ENCODE results near the gene KHDC1L.
A peak's percentile ranks its signal among the peaks of the same experiment; 100 is the strongest.
"Not testable (repeated sequence)": the region's sequence is repeated elsewhere in the genome, so short reads cannot be mapped to it uniquely, and the experiment has no call there.

KHDC1L gene, protein sequence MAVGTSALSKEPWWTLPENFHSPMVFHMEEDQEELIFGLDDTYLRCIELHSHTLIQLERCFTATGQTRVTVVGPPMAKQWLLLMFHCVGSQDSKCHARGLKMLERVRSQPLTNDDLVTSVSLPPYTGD

DNA sequence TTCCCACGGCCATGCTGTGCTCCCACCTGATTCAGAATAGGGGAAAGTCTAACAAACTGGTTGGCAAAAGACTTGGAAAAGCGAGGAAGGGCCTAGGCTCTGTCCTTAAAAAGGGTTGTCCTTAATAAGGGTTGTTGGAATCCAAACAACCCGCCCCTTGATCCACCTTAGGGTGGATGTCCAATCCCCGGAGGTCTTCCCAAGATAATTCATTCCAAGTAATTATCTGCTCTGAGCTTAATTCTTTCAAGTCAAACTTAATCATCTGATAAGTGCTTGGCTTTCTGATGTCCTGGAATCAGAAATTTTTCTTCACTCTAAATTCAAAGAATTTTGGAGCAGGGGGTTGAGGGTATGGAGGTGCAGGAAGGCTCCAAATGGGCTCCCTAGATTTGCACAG lies at the start of gene KHDC1L:
KHDC1L (minus strand) TSS at position 101 of the 400 bp plus-strand sequence; CDS start at position 13, 88 bp downstream.
- DNase-seq (ENCODE audit: low spot score), result no peak

DNA sequence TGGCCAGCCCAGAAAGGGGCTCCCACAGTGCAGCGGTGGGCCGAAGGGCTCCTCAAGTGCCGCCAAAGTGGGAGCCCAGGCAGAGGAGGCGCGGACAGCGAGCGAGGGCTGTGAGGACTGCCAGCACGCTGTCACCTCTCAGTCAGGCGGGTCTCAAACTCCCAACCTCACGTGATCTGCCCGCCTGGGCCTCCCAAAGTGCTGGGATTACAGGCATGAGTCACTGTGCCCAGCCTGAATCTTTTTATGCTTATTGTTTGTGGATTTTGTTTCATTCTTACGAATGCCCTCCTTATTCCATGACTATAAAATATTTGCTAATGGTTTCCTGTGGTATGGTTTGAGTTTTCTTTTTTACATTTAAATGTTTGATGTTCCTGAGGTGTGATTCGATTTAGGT lies 44.0 kb upstream of the KHDC1L start:
- DNase-seq (ENCODE audit: low spot score), result not testable (repeated sequence)

DNA sequence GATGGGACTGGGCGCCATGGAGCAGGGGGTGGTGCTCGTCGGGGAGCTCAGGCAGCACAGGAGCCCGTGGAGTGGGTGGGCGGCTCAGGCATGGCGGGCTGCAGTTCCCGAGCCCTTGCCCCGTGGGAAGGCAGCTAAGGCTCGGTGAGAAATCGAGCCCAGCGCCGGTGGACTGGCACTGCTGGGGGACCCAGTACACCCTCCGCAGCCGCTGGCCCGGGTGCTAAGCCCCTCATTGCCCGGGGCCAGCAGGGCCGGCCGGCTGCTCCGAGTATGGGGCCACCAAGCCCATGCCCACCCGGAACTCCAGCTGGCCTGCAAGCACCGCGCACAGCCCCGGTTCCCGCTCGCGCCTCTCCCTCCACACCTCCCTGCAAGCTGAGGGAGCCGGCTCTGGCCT lies 43.6 kb upstream of the KHDC1L start:
- not testable (repeated sequence) for DNase-seq (ENCODE audit: low spot score)

DNA sequence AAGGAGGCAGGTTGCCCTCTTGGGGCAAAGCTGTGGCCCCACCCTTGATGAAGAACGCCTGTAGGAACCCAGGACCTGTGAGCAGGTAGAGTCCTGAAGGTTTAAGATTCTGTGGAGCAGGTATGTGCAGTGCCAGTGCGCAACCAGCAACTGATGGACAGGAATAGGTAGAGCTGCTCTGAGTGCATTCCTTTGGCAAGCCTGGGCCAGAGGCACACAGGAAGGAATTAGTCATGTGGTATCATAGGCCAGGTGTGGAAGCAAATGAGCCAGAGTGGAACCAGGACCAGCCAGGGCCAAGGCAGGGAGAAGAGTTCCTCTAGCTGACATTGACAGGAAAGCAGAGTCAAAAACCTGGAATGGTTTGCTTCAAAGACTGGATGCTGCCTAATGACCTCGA lies 39.1 kb upstream of the KHDC1L start:
- DNase-seq (ENCODE audit: low spot score), result no peak

DNA sequence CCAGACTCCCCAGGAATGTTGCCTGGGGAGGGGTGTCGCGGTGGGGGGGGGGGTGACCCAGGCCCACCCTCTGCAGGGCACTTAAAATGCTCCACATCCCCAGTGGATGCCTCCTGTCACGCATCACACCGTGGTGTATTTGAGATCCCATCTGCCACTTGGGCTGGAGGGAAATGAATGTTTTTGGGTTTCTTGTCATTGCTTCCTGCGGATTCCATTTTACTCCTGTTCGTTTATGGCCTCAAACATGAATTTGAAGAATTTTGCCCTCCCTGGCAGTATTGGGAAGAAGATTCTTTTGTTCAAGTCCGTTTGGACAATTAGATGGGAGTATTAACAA lies 38.2 kb upstream of the KHDC1L start:
- no peak for DNase-seq (ENCODE audit: low spot score)

DNA sequence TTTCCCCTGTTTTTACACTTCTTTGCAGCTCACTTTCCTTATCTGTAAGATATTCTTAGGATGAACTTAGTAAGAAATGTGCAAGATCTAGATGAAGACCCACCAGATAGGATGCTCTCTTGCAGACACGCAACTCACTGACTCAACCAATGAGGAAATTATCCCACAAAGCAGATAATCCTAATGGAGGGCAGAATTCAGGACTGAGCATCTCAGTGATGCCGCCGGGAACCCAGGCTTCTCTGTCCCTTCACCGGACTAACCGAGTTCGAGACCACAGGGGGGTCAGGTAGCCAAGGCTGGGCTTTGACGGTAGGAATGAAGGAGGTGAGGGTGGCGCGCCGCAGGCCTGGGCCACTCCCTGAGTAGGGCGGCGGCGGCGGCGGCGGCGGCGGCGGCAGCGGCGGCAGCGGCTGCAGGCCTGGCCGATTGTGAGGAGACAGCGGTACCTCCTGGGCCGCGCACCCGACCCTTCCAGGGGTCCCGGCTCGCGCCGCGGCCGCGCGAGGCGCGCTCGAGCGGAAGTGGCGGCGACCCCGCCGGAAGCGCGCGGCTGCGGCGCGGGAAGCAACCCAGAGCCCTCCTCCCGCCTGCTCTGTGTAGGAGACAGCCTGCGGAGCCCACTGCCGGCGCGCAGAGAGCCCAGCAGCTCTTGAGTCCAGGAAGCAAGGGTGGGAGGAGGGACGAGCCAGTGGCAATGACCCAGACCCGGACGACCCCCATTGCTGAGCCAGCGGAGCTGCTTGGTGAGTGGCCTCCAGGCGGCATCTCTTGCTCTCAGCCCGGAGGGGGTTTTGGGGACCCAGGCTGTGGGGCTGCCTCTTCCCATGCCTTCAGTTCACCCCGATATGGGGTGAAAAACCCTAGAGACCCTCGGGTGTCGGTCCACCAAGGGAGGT lies 37.6 kb upstream of the KHDC1L start, which contains the start of gene KHDC1:
KHDC1 (minus strand) TSS at position 526 of the 899 bp plus-strand sequence. CDS start 20,679 bp downstream, outside the sequence.
- DNase-seq (ENCODE audit: low spot score), result peak; percentile 23

DNA sequence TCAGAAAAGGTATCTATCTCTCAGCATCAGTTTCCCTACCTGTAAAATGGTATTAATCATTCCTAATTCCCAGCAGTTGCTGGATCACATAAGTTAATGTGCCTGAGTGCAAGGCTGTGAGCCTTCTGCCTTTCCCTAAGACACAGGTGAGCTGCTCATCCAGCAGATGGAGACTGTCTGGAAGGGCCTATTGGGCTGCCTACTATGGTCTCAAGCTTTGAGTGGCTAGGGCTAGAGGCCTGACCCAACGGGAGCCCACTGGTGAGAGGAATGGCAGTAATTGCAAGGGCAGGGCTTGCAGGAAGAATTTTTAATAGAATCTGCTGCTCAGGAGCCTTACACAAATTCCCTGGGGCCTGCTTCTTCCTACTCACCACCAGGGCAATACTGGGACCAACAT lies 33.4 kb upstream of the KHDC1L start:
- no peak for DNase-seq (ENCODE audit: low spot score)

DNA sequence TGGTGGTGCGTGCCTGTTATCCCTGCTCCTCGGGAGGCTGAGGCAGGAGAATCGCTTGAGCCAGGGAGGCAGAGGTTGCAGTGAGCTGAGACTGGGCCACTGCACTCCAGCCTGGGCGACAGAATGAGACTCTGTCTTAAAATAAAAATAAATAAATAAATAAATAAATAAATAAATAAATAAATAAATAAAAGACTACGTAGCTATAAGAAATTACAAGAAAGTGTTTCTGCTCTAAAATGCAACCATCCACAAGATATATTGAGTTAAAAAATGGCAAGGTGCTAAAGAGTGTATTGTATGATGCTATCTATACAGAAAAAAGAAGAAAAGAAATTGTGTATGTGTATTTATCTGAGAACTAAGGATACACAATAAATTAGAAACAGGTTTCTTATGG lies 29.0 kb upstream of the KHDC1L start:
- DNase-seq (ENCODE audit: low spot score), result not testable (repeated sequence)

DNA sequence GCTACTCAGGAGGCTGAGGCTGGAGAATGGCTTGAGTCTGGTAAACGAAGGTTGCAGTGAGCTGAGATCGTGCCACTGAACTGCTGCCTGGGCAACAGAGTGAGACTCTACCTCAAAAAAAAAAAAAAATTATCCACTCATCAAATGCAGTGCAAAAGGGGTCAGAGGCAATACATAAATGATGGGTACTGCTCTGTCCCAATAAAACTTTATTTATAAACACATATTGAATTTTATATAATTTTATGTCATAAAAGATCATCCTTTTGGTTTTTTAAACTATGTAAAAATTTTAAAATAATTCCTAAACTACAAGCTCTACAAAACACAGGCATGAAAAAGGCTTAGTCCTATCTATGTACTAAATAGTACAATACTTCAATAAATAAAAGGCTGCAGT lies 27.4 kb upstream of the KHDC1L start:
- DNase-seq (ENCODE audit: low spot score), result no peak

DNA sequence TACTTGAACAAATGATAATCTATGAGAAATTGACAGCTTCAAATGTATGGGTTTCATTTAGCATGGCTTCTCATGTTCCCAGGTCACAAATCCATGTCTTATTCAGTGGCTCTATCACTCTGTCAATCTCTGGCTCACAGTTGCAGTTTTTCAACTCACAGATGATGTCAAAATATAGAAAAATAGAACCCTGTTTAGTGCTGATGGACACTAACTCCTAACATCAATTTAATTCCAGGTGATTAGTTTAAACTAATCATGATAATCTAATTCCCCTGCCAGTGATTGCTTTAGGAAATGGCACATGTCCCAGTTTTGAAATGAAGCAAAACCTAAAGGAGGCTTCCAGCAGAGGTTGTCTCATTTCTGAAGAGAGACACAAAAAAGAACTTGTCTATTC lies 24.7 kb upstream of the KHDC1L start:
- DNase-seq (ENCODE audit: low spot score), result no peak

DNA sequence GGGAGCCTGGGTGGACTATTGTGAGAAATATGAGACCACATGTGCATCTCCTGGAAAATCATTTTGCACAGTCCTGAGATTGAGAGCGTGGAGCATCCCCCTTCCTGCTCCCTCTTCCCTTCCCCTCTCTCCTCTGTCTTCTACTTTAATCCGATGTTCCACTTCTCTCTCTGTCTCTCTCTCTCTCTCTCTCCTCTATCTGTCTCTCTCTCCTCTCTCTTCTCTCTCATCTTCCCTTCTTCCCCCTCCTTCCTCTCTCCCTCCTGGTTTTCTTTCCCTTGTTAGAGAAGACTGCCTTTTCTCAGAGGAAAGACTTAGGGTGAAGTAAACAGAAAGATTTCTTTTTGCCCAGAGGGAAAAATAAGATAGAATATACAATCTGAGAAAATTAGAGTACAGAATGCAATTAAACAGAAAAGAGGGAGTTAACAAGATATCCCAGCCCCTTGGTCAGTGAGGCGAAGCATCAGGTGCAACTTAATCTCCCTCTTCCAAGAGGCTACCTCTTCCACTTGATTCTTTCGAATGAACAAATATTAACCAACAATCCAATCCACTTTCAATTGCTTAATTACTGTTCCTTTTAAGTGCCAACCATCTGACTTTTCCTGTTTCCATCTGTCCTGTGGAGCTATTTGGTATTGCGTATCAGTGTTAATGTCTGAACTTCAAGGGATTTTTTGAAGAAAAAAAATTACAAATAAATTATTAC lies 23.1 kb upstream of the KHDC1L start:
- no peak for DNase-seq (ENCODE audit: low spot score)

DNA sequence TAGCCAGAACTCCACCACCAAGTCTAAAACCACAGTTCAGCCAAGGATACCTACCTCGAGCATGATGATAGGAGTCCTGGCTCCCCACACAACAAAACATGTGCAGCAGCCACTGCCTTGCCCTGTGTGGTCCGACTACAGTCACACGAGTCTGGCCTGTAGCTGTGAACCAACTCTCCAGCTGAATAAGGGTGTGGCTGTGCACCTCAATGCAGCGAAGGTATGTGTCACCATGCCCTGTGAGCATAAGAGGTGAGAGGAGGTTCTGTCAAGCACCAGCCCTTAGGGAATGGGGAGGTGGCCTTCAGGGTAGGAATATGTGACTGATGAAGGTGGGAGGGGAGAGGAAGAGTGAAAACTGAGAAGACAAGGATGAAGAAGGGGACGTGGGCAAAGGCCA lies 16.7 kb upstream of the KHDC1L start:
- DNase-seq (ENCODE audit: low spot score), result no peak

DNA sequence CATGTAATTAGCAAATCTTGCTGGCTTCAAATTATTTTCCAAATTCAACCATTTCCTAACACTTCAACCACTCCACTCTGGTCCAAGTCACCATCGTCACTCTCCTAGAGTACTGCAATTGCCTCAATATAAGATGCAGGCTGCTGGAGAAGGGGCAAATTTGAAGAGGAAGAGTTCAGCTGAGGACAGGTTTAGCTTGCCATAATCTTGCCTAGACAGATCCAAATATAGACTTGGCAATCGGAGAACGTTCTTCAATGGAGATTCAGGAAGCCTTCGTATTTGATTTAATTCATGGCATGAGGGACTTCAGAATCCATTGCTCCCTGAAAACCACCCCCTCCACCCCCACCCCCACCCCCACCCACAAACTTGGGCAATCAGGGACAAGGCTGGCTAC lies 15.4 kb upstream of the KHDC1L start:
- DNase-seq (ENCODE audit: low spot score), result no peak

DNA sequence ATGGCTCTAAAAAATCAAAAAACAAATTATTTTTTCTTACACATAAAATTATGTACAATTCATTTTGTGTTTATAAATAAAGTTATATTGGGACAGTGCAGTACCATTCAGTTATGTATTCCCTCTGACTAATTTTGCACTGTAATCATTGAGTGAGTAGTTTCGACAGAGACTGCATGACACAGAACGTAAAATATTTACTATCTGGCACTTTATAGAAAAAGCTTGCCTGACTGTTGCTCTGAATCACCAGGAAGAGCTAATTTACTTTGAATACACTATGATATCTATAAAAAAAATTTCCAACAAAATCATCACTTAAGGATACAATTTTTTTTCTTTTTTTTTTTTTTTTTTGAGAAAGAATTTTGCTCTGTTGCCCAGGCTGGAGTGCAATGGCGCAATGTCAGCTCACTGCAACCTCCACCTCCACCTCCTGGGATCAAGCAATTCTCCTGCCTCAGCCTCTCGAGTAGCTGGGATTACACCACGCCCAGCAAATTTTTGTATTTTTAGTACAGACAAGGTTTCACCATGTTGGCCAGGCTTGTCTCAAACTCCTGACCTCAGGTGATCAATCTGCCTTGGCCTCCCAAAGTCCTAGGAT lies 11.0 kb upstream of the KHDC1L start:
- no peak for DNase-seq (ENCODE audit: low spot score)

DNA sequence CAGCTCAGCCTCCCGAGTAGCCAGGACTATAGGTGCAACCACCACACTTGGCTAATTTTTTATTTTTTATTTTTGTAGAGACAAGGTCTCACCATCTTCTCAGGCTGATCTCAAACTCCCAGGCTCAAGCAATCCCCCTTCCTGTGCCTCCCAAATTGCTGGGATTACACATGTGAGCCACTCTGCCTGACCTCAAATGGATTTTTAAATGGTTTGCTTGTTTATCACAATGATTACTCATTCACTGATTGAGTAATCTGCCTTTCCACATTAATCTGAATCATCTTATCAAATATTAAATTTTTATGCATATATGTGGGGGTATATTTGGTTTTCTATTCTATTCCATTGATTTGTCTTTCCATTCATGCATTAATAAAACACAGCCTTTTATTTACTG lies 9.4 kb upstream of the KHDC1L start:
- DNase-seq (ENCODE audit: low spot score), result no peak

DNA sequence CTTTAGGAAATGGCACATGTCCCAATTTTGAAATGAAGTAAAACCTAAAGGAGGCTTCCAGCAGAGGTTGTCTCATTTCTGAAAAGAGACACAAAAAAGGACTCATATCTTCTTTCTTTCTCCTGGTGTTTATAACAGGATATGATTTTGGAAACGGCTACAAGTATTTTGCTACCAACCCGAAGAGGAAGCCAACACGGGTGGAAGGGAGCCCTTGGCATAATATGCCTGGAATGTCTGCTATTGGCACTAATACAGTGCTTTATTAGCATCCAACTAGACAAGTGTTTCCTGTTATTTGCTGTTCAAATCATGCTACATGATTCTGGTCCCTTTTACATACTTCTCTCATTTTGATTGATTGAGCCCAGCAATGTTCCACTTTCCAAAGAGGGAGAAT lies 8.7 kb upstream of the KHDC1L start:
- DNase-seq (ENCODE audit: low spot score), result not testable (repeated sequence)

DNA sequence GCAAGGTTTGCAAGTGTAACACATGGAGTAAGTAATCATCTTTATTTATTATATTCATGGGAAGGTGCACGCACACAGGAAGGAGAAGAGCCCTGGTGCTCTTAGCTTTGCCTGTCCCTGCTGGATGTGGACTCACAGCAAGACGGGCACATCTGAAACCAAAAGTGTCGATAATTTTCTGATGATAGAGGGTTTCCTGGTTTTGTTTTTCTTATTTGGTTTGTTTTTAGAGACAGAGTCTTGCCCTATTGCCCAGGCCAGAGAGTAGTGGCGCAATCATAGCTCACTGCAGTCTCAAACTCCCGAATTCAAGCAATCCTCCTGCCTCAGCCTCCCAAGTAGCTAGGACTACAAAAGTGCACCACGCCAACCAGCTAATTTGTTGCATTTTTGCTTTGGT lies 7.8 kb upstream of the KHDC1L start:
- DNase-seq (ENCODE audit: low spot score), result no peak

DNA sequence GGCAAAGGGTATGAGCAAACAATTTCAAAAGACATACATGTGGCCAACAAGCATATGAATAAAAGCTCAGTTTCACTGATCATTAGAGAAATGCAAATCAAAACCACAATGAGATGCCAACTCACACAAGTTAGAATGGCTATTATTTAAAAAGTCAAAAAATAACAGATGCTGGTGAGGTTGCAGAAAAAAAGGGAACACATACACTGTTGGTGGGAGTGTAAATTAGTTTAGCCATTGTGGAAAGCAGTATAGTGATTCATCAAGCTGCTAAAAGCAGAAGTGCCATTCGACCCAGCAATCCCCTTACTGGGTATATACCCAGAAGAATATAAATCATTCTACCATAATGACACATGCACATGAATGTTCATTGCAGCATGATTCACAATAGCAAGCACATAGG lies 6.7 kb upstream of the KHDC1L start:
- no peak for DNase-seq (ENCODE audit: low spot score)

DNA sequence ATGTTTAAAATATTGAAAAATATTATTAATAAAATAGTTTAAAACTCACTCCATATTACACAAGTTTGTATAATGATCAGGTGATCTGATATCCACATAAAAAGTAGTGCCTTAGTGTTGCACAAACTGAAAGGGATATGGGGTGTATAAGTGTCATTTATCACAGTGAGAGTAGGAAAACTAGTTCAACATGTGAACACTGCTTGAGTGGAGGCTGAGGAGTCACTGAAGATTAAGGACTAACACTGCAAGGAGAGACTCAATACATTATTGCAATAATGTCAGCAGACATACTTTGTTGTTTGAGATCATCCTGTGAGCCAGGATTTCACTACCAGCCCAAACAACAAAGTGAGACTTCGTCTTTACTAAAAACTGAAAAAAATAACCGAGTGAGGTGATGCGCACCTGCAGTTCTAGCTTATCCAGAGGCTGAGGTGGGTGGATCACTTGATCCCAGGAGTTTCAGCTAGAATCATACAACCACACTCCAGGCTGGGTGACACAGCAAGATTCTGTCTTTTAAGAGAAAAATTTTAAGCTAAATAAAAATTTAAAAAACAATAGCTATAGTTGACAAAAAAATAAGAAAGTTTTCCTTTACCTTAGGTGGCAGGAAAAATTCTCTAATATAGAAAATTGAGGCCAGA lies 2.4 kb upstream of the KHDC1L start:
- DNase-seq (ENCODE audit: low spot score), result no peak

DNA sequence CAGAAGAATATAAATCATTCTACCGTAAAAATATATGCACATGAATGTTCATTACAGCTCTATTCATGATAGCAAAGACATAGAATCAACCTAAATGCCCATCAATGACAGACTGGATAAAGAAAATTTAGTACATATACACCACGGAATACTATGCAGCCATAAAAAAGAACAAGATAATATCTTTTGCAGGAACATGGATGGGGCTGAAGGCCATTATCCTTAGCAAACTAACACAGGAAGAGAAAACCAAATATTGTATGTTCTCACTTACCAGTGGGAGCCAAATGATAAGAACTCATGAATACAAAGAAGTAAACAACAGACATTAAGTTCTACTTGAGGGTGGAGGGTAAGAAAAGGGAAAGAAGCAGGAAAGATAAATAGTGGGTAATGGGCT lies 8.4 kb downstream of the KHDC1L start:
- DNase-seq (ENCODE audit: low spot score), result no peak

DNA sequence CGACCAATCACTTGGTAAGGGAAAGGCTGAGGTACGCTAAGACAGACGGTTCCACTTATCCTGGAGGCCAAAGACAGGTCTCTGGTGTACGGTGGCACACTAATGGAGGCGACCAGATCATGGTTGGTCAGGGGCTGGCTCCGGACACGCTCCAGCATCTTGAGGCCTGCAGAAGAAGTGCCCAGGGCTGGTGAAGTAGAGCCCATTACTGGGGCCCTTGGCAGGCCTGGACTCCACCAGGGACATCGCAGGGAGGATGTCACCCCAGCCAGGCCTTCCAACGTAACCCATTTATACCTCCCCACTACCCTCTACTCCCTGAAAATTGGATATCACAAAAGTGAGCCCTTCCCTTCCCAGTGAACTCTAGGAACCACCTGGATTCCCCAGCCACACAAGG lies 16.2 kb downstream of the KHDC1L start:
- no peak for DNase-seq (ENCODE audit: low spot score)

DNA sequence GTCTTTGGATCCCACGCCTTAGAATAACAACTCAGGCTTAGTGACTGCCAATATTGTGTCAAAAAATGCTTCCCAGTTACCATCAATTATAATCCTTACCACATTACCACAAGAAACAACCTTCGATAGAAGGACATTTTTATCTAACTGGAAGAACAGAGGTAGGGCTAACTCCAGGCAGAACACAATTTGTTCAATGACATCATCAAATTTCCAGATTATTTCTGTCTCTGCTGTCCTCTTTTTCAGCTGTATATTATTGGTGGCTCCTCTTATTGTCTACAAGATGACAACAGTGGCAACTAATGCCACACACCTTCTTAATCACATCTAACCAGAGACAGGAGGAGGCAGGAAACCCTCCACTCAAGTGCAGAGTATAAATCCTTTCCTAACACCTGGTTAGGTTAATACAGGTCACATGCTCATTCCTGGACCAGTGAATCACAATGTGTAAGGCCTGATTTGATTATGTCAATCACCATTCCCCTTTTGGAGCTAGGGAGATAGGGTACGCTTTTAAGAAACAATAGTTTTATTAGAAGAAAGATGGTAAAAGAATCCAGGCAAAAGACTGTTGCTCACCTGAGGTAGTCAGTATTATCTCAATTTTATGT lies 18.0 kb downstream of the KHDC1L start:
- DNase-seq (ENCODE audit: low spot score), result no peak

All from globus pallidus (tissue), 1 donor.